GM19438 (cell line): ENCODE measurements around the gene C1QTNF6.

ENCODE experiments used
- ATAC-seq: cut with Tn5 transposase; IDR thresholded peaks from one replicate; pipeline ENCODE4 v1.9.1; 2021; ENCODE audit warnings: low read depth; ENCODE audit not compliant: unreplicated experiment

The C1QTNF6 gene

GRCh38 chr22:37165066-37165465, 23.0 kb downstream of the C1QTNF6 start:
- no peak for ATAC-seq

GRCh38 chr22:37164505-37164887, 23.6 kb downstream of the C1QTNF6 start:
- no peak for ATAC-seq

DNA sequence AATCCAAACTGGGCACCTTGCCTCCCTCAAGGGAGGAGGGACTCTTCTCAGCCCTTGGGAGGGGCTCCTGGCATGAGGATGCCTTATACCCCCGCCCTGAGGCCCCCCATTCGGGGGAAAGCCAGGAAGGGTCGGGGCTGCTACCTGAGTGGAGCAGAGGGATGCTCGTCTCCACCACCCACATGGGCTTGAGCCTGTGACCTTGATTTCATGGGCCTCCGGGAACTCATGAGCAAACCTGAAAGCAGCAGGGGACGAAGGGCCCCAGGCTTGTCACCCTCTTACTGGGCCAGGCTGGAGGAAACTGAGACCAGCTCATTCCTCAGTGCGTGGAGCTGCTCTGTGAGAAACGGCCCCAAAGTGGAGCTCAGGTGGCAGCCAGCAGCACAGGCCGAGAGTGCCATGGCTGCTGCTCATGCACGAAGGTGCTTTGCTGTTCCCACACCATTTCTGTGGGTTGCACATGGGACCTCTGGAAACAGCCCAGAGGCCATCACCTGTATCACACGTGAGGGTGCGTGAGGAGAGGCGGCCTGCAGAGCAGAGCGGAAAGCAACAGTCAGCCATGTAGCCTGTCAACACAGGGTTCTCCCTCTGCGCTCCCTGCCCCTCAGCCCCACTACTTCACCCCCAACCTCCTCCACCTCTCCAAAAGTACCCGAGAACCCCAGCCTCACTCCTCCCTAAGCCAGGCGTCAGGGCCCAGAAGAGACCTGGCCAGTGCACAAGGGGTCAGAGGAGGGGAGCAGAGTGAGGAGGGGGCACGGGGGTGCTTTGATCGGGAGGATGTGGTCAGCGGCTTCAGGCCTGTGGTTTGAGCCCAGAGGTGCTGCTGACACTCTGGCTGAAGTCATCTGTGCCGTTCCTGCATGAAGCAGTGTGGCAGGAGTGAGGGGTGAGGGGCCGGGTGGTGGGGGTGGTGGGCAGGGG, 24.2 kb downstream of the C1QTNF6 start:
- ATAC-seq, result no peak

- ATAC-seq, result no peak
Observed at GRCh38 chr22:37163096-37163489, 25.0 kb downstream of the C1QTNF6 start.

- ATAC-seq, result peak; percentile 45
Observed at GRCh38 chr22:37162221-37163095, 25.6 kb downstream of the C1QTNF6 start.

DNA sequence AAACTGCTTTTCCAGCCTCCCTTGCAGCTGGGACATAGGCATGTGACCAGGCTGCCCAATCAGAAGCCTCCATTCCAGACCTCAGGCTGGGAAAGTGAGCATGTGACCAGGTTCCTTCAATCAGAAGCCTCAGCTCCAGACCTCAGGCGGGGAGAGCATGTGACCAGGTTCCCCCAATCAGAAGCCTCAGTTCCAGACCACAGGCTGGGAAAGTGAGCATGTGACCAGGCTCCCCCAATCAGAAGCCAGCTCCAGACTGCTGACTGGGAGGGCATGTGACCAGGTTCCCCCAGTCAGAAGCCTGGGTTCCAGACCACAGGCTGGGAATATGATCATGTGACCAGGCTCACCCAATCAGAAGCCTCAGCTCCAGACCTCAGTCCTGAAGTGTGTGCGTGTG, 26.6 kb downstream of the C1QTNF6 start:
- ATAC-seq, result no peak

GRCh38 chr22:37160027-37160426, 28.0 kb downstream of the C1QTNF6 start:
- no peak for ATAC-seq

- ATAC-seq, result no peak
Observed at GRCh38 chr22:37158963-37159290, 29.1 kb downstream of the C1QTNF6 start.

- no peak for ATAC-seq
Observed at GRCh38 chr22:37157516-37158285, 30.3 kb downstream of the C1QTNF6 start.

DNA sequence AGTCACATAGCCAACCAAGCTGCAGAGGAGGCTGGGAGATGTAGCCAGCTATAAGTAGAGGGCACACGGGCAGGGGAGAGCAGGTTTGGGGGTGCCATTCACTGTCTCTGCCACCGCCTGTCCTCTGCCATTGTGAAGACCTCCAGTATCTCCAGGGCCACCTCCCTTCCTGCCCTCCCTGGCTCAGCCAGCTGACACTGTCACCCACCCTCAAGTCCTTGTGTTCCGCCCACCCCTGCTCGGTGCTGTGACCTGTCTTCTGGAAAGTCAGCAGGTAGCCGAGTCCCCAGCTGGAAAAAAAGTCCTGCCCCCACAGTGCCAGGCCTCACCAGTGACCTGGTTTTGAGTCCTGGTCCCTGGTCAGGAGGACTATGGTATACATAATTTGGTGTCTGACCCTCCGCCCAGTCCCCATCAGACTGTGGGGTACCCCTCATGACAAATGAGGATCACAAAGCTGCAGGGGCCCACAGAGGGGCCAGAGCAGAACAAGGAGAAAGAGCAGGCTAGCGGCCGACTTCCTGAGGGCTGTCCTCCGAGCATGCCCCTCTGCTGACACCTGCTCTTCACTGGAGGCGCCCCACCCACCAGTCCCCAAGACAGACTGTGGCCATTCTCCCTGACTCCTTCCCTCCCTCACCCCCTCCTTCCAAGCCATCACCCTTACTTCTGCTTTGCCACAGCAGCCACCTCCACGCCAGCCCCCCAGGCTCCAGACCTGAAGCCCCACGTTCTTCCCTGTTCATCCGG, 31.2 kb downstream of the C1QTNF6 start:
- ATAC-seq, result no peak

DNA sequence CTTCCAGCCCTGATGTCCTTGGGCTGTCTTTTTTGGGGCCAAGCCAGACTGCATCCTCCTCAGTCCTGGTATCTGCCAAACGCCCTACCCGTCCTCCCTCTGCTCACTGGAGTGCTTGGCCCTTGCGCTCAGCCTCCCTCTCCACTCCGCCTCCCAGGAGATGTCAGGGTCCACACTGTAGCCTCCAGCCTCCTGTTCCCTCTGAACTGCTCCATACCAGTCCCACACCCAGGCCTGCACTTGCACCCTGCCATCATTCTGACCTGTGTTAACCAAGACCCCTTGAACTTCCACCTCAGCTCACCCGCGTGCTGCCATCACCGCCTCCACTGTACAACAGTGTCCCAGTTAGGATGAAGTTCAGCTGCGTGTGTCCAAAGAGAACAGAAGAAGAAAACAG, 32.1 kb downstream of the C1QTNF6 start:
- no peak for ATAC-seq

GRCh38 chr22:37154925-37155712, 32.9 kb downstream of the C1QTNF6 start:
- no peak for ATAC-seq

GRCh38 chr22:37153901-37154300, 34.1 kb downstream of the C1QTNF6 start:
- no peak for ATAC-seq

- ATAC-seq, result no peak
Observed at GRCh38 chr22:37151401-37151800, 36.6 kb downstream of the C1QTNF6 start.

GRCh38 chr22:37150701-37151100, 37.3 kb downstream of the C1QTNF6 start:
- ATAC-seq, result no peak

DNA sequence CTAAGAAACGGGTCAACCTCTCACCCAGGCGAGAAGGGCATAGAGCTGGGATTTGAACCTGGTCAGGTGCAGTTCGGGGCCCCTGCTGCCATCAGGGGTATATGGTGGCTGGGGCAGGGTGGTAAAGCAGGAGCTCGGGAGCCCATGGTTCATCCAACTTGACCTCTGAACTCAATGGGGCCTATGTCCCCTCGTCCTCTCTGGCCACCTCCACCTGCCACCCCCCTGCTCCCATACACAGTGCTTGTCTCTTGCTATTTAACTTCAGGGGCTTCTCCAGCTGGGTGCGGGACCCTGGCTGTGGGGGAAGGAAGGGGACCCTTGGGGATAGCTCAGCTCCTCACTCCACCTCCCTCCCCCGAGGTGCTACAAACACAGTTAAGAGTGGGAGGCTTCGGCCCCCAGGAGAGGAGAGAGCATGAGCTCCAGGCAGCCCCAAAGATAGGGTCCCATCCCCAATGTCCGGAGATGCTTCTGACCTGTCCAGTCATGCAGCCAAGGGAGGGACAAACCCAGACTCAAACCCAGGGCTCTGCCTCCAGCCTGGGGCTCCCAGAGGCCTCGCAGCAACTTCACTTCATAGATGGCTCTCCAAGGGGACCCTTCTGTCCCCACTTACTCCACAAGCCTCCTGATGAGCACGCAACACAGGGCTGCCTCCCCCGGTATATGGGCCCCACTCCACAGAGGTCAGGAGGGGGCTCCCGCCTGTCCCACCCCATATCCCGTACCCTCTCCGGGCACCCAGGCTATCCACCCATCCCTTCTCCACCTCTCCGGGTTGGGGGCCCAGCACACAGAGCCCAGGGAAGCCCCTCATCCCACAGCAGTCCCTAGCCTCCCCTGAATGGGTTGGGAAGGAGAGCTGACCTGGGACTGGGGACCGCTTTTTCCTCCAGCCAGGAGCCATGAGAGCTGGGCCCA, 39.0 kb downstream of the C1QTNF6 start:
- ATAC-seq, result peak; percentile 8

- ATAC-seq, result no peak
Observed at GRCh38 chr22:37148031-37148651, 39.9 kb downstream of the C1QTNF6 start.
